HG03139 (cell line): ENCODE data around the gene STYXL1.

Source experiments
- ATAC-seq: cut with Tn5 transposase; IDR thresholded peaks from one replicate; pipeline ENCODE4 v1.9.1; 2021; ENCODE audit not compliant: unreplicated experiment

STYXL1 gene

GRCh38 chr7:75960372-75960771, 87.4 kb downstream of the STYXL1 start:
- ATAC-seq: no peak

GRCh38 chr7:75958802-75959543, 88.8 kb downstream of the STYXL1 start:
- no peak for ATAC-seq

DNA sequence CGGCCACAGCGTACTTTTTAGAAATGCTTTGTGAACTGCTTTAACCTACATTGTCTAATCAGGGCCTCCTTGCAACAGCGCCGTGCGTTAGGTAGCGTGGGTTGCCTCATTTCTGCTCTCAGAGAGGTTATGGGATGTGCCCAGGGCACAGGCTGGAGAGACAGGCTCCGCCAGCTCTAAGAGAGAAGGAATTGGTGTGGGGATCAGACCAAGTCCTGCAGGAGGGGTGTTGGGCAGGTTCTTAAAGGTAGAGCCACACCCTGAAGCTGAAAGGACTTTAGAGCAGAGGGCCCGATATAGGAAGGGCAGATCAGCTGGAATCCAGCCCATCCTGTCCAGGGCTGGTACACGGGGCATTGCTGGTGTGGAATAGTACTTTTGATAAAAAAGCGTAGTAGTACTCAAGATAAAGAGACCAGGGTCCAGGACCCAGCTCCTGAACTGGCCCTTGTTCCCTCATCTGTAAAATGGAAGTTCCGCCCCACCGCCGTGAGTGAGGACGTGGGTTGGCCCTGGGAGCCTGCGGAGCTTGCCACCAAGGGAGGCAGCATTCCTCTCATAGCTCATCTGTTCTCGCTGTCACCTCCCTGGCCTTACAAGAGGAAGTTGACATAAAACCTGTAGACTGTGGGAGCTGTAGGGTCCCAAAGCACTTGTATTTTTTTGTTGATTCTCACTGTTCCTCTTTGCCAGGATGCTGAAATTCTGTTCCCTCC, 90.6 kb downstream of the STYXL1 start:
- ATAC-seq: no peak

DNA sequence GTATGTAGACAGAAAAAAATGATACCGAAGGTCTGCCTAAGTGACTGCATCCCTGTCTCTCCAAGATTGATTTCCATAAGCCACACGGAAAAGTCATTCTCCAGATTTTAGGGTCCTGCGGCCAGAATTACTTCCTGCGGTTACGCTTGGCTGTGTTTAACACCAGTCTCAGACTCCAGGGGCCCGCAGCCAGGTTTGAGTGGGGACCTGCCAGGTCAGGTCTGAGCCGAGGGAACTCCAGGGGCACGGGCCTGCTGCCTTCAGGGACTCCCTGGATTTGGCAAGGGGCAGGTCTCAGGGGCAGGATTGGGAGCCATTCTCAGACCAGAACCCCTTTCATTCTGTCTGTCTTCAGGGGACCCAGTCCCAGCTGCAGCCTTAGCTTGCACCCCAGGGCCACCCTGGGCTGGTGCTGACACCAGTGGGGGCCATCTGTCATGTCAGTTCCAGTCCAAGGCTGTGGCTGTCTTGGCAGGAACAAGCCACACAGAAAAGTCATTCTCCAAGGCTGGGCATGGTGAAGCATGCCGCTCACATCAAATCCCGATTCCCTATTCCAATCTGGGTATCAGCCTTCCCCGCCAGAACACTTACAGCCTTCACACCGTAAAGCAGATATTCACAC, 92.4 kb downstream of the STYXL1 start:
- no peak for ATAC-seq

DNA sequence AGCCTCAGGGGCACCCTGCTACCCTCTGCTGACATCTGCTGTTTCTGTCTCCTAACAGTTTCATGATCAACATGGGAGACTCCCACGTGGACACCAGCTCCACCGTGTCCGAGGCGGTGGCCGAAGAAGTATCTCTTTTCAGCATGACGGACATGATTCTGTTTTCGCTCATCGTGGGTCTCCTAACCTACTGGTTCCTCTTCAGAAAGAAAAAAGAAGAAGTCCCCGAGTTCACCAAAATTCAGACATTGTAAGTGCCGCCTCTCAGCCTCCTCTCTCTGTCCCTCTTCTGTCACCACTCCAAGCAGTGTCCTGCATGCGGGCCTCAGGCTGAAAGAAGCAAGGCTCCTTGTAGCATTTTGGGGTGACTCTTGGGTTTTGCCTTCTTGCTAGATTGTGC, 93.9 kb downstream of the STYXL1 start:
- no peak for ATAC-seq

- no peak for ATAC-seq
Observed at GRCh38 chr7:75953431-75953830, 94.4 kb downstream of the STYXL1 start.

GRCh38 chr7:75951506-75951905, 96.3 kb downstream of the STYXL1 start:
- no peak for ATAC-seq

- no peak for ATAC-seq
Observed at GRCh38 chr7:75950111-75950681, 97.6 kb downstream of the STYXL1 start.

- no peak for ATAC-seq
Observed at GRCh38 chr7:75948179-75948578, 99.6 kb downstream of the STYXL1 start.
